Stimulated activated CD8-positive, alpha-beta memory T cell treated with anti-CD3 and anti-CD28 coated beads, Interleukin-7, amount 100 ng/mL, for 4 hours (primary cell): ENCODE results near the gene PSMD7.
A peak's percentile ranks its signal among the peaks of the same experiment; 100 is the strongest.
"Not testable (repeated sequence)": the region's sequence is repeated elsewhere in the genome, so short reads cannot be mapped to it uniquely, and the experiment has no call there.

Experiments
- DNase-seq, 2 donors: peaks; one replicate each; pipeline ENCODE4 v3.0.0-alpha.2; 2020; ENCODE audit warnings: low read depth in 2 of 2

PSMD7 gene

DNA sequence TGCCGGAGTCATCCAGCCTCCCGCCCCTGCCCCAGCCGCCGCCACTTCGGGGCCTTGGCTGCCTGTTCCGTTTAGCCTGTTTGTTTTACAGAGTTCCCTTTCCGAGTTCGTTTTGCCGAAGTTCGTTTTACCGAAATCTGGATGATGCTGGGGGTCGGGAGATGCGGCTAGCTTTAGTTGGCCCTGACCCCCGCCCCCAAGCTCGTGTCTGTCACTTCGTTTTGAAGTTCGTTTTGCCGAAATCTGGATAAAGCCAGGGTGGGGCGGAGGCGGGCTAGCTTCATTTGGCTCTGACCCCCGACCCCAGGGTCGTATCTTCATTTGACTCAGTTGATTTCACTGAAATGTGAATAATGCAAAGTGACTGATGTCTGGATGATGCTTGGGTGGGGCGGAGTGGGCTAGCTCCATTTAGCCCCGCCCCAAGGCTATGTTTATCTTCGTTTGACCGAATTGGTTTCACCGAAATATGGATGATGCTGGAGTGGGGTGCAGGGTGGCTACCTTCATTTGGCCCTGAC lies 591 bp downstream of the PSMD7 start:
- DNase-seq: peak; percentile 8 to 12

DNA sequence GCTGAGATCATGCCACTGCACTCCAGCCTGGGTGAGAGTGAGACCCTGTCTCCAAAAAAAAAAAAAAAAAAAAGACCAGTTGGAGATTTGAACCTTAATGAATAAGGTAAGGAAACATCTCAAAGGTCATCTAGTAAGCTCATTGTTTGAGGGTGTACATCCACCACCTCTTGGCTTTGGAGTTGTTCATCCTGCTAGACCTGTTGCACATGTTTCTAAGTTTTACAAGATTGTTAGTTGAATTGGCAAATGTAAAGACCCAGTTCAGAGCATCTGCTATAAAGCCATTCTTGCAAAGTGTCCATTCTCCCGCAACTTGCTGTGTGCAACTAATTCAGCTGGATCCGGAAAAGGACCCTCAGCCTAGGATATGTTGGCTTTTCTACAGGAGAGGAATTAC lies 1.5 kb downstream of the PSMD7 start:
- no peak for DNase-seq

DNA sequence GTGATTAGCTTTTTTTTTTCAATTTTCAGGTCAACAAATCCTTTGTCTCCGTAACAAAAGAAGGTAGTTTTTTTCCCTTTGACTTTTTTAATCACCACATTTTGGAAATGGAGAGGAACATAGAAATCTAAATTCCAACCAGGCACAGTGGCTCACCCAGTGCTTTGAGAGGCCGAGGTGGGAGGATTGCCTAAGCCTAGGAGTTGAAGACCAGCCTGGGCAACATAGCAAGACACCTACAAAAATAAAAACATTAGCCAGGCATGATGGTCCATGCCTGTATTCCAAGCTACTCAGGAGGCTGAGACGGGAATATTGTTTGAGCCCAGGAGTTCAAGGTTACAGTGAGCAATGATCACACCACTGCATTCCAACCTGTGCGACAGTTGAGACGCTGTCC lies 5.7 kb downstream of the PSMD7 start:
- DNase-seq: no peak

DNA sequence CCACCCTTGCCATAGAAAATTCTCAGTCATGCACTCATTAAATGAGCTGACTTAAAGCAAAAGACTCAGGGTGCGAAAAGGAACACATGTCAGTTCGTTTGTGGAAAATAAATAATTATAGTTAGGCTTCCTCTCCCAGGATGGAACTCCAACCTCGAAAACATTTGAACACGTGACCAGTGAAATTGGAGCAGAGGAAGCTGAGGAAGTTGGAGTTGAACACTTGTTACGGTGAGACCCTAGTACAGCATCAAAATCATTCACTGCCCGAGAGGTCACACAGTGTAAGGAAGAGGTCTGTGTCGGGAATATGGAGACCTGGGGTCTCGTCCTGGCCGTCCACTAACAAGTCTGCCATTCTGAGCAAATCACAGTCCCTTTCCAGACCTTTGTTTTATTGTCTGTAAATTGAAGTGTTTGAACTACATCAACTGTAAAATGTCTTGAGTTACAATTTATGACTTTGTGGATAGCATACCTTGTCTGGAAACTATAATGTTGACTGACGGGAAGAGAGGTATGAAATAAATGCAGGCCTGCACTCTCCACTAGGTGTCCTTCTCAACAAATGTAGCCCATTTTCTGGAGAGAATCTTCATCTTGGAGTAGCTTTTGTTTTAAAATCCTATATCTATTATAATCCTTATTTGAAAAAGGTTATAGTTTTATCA lies 7.7 kb downstream of the PSMD7 start:
- no peak for DNase-seq

DNA sequence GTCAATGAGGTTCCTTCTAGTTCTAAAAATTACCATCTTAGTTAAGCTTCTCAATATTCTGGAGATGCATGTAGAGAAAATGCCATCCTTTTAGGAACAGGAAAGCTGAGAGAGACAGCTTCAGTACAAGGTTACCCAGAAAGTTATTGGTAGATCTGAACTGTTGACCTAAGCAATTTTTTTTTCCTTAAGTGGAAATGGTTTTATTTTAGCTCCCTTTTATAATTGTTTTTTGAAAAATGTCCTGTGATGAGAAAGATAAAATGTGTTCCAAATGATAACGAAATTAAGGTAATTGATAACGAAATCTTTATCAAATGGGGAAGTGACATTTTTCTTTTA lies 8.2 kb downstream of the PSMD7 start:
- DNase-seq: no peak

DNA sequence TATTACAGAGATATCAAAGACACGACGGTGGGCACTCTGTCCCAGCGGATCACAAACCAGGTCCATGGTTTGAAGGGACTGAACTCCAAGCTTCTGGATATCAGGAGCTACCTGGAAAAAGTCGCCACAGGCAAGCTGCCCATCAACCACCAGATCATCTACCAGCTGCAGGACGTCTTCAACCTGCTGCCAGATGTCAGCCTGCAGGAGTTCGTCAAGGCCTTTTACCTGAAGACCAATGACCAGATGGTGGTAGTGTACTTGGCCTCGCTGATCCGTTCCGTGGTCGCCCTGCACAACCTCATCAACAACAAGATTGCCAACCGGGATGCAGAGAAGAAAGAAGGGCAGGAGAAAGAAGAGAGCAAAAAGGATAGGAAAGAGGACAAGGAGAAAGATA lies 8.7 kb downstream of the PSMD7 start:
- no peak for DNase-seq

DNA sequence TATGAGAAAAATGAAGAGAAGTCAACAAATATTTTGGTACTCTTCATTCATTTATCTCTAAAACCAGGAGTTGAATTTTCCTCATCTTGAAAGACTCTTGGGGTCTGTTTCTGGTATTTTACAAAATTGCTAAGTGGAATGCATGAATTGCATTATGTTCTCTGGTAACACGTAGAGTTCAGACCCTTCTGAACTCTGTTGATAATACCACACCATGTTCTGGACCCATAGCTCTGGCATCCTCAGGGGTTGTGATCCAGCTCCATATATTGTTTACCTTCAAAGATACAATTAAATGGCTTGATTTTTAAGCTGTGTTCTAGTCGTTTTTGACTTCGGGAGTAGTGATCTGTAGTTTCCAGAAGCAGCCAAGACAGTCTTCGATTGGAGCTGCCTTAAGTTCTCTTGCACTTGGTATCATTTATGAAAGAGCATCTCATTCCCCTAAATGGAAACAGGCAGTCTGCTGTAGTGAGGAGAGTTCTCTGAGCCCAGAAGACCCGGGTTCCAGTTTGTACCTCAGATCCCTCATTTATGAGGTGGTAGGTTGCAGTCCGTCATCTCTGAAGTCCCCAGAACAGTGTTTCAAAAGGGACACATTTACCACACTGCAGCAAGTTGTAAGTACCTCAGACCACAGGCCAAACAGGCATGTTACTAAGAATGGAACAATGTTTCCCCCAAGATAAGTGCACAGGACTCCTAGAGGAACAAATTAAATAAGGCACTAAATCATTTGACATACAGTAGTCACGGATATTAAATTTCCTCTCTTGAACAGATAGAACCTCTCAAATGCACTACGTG lies 9.6 kb downstream of the PSMD7 start:
- DNase-seq: no peak

DNA sequence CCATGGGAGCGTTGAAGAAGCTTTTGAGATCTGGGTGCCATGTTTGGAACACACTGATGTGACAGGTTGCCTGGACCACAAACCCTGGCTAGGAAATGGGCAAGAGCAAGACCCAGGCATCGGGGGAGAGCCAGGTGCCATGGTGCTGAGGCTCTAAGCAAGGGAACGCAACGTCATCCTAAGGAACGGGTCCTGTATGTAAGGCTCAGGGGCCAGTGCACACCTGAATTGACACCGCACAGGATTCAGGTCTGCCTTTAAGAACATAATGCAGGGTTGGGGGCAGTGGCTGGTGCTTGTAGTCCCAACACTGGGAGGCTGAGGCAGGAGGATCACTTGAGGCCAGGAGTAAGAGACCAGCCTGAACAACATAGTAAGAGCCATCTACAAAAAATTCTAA lies 10.8 kb downstream of the PSMD7 start:
- no peak for DNase-seq

DNA sequence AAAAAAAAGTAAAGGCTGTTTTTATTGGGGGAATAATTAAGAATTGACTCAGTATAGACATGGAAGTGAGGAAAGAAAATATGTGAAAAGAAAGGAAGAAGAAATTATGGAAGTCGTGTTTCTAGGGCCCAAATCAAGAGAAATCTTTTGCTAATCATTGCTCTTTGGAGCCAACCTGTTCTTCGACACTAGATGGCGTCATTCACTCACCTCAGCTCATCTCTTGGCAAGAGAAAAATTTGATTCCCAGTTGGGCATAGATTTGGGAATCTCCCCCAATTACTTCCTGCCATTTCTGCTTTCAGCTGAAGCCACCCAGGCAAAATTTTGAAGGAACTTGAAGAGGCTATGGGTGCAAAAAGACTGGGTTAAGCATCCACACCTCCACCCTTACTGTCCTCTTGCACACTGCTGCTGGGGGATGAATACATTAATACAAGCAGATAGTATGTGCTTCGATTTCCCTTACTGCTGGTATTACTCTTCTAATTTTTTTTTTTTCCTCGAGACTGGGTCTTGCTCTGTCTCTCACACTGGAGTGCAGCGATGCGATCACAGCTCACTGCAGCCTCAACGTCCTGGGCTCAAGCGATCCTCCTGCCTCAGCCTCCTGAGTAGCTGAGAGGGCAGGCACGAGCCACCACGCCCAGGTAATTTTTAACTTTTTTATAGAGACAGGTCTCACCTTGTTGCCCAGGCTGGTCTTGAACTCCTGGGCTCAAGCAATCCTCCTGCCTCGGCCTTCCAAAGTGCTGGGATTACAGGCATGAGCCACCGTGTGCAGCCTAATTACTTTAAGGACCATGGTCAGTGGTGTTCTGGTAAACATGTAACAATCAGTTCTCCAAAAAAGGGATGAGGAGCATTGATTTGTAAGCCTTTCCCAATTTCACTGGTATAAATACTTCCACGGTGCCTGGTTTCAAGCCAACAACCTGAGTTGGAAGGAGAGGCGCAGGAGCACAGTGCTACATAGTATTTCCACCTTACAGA lies 13.5 kb downstream of the PSMD7 start:
- DNase-seq: no peak

DNA sequence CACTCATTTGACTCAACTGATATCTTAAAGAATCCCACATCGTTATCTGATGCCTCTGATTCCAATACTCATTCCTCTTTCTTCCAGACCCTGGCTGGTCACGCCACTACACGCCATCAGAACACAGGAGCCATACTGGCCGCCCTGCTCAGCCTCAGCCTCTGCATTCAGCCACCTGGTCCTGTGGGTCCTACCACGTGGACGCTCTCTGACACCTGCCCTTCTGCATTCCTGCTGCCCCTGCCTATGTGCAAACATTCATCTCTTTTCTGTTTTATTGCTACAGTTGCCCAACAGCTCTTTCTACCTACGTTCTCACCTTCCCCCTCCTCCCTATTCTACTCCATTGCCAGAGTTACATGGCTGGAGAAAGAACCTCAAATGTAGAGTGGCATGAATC lies 18.4 kb downstream of the PSMD7 start:
- no peak for DNase-seq

DNA sequence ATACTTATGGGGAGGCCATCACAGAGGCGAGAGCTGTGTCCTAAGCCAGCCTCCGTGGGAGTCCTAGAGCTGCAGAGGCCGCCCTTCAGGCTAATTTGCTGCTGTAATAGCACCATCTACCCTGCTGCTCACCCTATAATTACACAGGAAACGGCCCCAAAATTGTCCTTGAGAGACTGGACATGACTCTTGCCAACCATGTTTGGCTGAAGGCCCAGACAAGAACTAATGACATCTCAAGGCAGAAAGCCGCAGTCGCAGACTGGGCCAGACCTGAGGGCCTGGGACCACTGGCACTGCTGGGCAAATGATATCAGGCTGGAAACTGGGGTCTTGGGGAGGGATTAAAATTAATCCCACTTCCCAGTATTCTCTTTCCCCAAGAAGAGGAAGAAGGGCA lies 24.1 kb downstream of the PSMD7 start:
- DNase-seq: no peak

DNA sequence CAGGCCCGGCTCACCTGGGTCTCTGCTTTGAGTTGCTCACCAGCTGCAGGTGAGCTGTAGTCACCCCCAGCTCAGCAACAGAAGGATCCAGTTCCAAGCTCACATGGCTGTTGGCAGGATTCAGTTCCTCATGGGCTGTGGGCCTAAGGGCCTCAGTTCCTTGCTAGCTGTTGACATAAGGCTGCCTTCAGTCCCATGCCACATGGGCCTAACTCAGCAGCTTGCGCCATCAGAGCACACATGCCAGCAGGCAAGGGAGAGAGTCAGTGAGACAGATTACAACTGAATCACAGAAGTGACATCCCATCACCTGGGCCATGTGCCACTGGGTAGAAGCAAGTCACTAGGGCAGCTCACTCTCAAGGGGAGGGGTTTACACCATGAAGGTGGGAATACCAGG lies 24.7 kb downstream of the PSMD7 start:
- DNase-seq: no peak

DNA sequence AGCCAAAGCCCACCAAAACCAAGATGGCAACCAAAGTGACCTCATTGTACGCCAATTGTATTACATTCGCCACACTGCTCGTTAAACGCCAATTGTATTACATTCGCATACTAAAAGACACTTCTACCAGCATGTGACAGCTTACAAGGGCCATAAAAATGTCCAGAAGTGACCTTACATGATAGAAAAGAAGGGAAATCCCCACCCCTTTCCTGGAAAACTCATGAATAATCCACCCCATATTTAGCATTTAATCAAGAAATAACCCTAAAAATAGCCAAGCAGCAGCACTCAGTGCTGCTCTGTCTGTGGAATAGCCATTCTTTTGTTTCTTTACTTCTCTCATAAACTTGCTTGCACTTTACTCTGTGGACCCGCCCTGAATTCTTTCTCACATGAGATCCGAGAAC lies 25.7 kb downstream of the PSMD7 start:
- DNase-seq: no peak

DNA sequence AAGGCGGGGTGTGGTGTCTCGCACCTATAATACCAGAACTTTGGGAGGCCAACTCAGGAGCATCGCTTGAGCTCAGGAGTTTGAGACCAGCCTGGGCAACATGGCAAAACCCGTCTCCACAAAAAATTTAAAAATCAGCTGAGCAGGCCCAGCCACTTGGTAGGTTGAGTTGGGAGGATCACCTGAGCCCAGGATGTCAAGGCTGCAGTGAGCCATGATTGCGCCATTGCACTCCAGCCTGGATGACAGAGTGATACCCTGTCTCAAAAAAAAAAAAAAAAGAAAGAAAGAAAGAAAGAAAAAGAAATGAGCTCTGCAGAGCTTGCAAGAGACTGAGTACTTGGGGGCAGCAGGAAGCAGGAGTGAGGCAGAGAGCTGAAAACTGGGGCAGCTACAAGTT lies 28.2 kb downstream of the PSMD7 start:
- not testable (repeated sequence) for DNase-seq

DNA sequence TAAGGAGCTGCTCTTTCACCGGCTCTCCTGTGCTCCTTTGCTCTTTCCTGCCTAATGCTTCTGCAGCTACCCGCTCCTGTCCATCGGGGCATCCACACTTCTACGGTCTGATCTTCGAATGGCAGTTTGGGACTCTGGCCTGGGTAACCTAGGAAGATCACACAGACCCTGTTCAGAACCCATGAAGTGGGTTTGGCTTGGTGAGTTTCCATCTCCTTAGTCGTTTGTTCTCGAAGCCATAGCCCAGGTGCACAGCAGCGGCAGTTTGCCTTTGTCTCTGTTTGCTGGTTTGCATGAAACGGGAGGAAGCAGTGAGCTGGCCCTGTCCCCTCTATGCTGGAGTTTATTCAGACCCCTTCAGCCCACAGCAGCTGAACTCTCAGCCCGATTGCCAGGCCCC lies 29.0 kb downstream of the PSMD7 start:
- DNase-seq: no peak

DNA sequence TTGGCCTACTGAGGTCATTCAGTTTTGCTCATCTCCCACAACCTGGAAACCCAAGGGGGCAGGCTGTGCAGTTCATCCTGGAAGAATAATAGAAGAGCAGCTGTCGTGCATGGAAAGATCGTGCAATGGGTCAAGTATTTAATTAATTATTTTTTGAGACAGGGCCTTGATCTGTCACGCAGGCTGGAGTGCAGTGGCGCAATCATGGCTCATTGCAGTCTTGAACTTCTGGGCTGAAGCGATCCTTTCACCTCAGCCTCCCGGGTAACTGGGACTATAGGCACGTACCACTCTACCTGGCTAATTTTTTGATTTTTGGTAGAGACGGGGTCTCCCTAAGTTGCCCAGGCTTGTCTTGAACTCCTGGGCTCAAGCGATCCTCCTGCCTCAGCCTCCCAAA lies 31.7 kb downstream of the PSMD7 start:
- DNase-seq: not testable (repeated sequence)

DNA sequence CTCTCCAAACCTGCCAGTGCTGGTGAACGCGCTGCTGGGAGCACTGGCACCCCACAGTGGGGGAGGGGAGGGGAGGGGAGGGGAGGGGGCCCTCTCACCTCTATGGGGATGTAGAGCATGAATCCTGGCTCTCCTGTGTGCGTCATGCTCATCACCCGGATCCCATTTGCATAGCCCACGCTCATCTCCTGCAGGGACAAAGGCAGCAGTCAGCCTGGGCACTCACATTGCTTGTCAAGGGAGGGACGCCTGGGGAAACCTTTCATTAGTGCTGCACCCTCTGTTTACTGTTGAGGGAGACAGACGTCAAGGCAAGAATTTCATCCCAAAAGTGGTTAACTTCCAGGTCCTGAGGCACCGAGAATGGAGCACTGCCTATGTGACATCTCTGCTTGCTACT lies 35.9 kb downstream of the PSMD7 start:
- DNase-seq: not testable (repeated sequence)

DNA sequence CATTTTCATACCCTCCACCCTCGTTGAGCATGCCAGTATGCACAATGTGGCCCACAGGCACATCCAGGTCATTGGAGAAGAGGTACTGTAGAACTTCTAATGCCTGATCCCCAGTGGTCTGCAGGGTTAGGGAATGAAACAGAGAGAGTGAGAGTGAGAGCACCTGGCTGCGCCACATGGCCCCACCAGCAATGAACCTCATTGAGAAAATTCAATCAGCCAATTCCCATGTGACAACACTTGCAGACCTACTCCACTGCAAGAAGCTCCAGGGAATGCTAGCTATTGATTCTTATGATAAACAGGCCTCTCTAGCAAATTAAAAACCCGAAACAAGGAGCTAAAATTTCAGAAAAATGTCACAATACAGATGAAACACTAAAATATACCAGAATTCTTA lies 40.9 kb downstream of the PSMD7 start:
- DNase-seq: not testable (repeated sequence)

DNA sequence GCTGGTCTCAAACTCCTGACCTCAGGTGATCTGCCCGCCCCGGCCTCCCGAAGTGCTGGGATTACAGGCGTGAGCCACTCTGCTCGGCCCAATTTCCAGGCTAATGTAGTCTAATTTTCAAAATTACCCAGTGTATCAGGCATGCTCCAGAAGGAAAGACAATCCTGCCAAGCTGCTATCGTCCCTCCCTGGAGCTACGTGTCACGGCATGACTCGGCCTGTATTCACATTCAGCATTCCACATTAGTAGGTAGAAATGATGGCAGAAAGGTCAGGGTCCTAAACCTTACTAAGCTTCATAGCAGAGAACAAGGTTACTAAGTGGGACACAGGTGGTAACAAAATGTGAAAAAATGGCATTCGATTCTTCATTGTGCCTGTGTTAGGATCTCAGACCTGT lies 42.6 kb downstream of the PSMD7 start:
- not testable (repeated sequence) for DNase-seq

DNA sequence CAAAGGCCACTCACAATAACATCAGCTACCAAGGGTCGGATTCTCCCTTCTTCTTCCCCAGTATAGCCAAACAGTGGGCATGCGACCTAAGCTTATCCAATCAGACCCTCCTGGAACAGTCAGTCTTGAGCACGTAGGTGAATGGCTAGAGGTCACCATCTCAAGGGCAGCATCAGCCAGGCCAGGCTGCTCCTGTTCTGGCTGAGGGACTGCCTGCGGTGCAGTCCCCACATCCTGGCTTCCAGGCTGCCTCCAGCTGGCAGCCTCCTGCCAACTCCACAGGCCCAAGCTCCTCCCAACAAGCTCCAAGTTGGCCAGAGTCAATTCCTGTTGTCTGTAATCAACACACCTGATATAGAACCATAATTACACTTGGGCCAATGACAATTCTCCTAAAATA lies 56.4 kb downstream of the PSMD7 start:
- not testable (repeated sequence) for DNase-seq
